ENCODE measurements around the gene ARHGEF1. TPM values are rescaled to one million over a fixed set of nuclear protein-coding genes. Genes with fewer than 3 reads are reported as not detected.
A peak's percentile ranks its signal among the peaks of the same experiment; 100 is the strongest.

The ARHGEF1 gene
- total and polyA plus RNA-seq, 4 experiments from 2014 or later, result 140 to 992 (median 640) TPM

DNA sequence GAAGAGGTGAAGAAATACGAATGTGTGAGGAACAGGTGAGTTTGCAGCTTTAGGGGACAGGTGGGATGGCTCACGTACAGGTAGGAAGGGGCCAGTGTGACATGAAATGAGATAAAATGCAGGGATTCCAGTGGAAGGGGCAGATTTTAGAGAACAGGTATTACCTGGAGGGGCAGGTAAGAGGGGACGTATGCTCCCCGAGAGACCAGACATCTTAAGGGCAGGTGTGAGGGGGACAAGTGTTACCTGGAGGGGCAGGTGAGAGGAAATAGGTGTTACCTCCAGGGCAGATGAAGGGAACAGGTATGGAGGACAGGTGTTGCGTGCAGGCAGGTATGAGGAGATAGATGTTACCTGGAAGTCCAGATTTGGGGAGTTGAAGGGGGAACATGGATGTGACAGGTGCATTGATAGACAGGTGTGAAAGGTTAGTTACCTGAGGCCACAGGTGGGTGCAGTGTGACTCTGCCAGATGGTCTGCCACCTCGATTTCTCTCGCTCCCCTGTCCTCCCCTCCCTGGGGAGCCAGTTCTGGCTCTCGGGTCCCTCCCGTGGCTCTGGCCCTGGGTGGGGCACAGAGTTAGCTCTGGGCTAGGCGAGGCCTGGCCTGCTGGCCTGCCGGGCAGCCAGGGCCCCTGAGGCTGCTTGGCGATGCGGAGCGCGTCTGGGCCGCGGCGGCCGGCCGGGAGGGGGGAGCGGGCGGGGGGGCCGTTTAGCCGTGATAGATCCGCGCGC is 43.2 kb downstream of the ARHGEF1 start:
- intact Hi-C loops (cut with micrococcal nuclease), result no loop called here
- CTCF ChIA-PET (ENCODE audit: partially characterized antibody), result no interaction called here

DNA sequence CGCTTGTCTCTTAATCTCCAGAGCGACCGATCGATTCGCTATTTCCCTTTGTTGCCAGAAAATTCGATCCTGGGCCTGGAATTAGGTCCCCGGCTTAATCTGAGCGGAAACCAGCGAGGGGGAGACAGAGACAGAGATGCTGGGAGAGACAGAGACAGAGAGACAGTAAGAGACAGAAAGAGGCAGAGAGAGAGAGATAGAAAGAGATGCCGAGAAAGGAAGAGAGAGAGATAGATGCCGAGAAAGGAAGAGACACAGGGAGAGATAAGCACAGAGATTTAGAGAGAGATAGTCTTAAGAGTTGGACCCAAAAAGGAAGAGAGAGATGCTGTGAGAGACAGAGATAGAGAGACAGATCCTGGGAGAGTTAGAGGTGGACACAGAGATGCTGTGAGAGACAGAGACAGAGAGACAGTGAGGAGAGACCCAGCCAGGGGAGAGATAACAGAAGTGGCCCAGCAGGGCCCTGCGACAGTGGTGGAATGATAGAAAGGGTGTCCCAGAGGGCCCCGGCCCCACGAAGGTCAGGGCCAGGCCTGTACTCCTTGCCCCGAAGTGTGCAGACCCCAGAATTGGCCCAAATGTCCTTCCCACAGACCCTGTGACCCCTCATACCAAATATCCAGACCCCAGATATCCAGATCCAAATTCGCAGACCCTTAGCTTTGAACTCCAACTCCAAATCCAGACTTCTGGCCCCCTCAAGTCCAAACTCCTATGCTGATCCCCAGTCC is 43.9 kb downstream of the ARHGEF1 start:
- Histone ChIP-seq H3K36me3 (ENCODE audit: insufficient read depth, low read length) (no peaks in the 10 kb centered on the region), H3K4me1 (ENCODE audit: insufficient read depth, low read length) (peaks cover 27% of the 10 kb centered on the region), H3K9me3 (ENCODE audit: control insufficient read depth in 1 of 2, low read length in 2 of 2) (no peaks in the 10 kb centered on the region), H3K27me3 (ENCODE audit: insufficient read depth, low read length) (no peaks in the 10 kb centered on the region), H3K27ac (ENCODE audit: low read depth, low read length) (no peak overlapping the region), H3K4me3 (ENCODE audit: low read length in 2 of 2) (no peak overlapping the region)
- CTCF ChIA-PET (ENCODE audit: partially characterized antibody), result interaction anchor here (0.7 to 1.9 kb wide), 3 partner anchors 10 to 67 kb away, joined by 4 to 7 read pairs (median 6); partner anchors contain the start of gene RPS19
- Mint-ChIP-seq H3K27me3 (peaks cover 0 to 2% of the 10 kb centered on the region in 2 donors), H3K4me1 (peaks cover 22 to 35% (median 27%) of the 10 kb centered on the region in 4 donors), H3K36me3 (peaks cover 0 to 4% of the 10 kb centered on the region in 2 donors), H3K9me3 (no peaks in the 10 kb centered on the region), H3K4me3 (no peak overlapping the region), H3K27ac (no peak overlapping the region)
- intact Hi-C loops (cut with micrococcal nuclease), result no loop called here
- POLR2A ChIA-PET (ENCODE audit: partially characterized antibody), result interaction anchor here (0.6 to 10.2 kb wide), 9 partner anchors 16 to 66 kb away, joined by 3 to 156 read pairs (median 7); partner anchors contain the start of genes ARHGEF1 and RPS19
- DNase-seq, result no peak

More for the DNA sequence above, 43.2 kb downstream of the ARHGEF1 start:
- H3K27ac ChIP-seq (ENCODE audit: low read depth, low read length), result no peak overlapping the region
- no peaks in the 10 kb centered on the region for H3K36me3 ChIP-seq (ENCODE audit: insufficient read depth, low read length)
- POLR2A ChIA-PET (ENCODE audit: partially characterized antibody), result interaction anchor here (1.1 to 10.2 kb wide), 4 partner anchors 14 to 53 kb away, joined by 4 to 156 read pairs (median 8); partner anchors contain the start of gene ARHGEF1
- Mint-ChIP-seq H3K27ac (no peak overlapping the region), H3K9me3 (no peaks in the 10 kb centered on the region), H3K36me3 (peaks cover 0 to 4% of the 10 kb centered on the region in 2 donors), H3K27me3 (peaks cover 0 to 2% of the 10 kb centered on the region in 2 donors), H3K4me3 (no peak overlapping the region), H3K4me1 (peaks cover 22 to 32% (median 28%) of the 10 kb centered on the region in 4 donors)
- DNase-seq, result no peak
- no peaks in the 10 kb centered on the region for H3K27me3 ChIP-seq (ENCODE audit: insufficient read depth, low read length)
- peaks cover 27% of the 10 kb centered on the region for H3K4me1 ChIP-seq (ENCODE audit: insufficient read depth, low read length)
- H3K4me3 ChIP-seq (ENCODE audit: low read length in 2 of 2), result no peak overlapping the region
- no peaks in the 10 kb centered on the region for H3K9me3 ChIP-seq (ENCODE audit: control insufficient read depth in 1 of 2, low read length in 2 of 2)

DNA sequence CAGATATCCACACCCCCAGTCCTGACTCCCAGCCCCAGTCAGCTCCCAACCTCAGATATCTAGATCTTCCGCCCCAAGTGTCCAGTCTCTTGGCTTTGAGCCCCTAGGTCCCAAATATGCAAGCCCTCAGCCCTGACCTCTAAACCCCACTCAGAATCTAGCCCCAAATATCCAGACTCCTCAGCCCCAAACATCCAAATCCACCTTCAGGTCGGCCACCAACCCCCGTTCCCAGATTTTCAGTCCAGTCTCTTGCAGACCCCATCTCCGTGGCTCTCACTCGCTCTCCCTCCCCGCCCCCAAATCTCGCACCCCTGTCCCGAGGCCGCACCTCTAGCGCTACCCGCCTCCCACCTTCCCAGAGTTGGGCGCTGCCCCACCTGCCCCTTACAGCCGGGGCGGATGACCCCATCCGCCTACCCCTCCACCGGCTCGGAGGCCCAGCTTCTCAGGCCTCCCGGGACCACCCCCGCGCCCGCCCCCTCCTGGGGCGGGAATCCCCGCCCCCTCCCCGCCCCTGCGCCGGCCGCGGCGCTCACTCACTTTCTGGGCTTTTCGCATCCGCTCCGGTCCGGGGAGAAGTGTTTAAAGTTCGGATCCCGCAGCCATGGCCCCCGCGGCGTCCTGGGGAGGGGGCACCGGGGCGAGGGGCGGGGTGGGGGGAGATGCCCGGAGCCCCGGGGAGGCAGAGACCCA is 44.7 kb downstream of the ARHGEF1 start:
- H3K27me3 Mint-ChIP-seq, result peaks cover 0 to 2% of the 10 kb centered on the region in 2 donors
- Histone ChIP-seq H3K36me3 (ENCODE audit: insufficient read depth, low read length) (no peaks in the 10 kb centered on the region), H3K4me1 (ENCODE audit: insufficient read depth, low read length) (peaks cover 27% of the 10 kb centered on the region), H3K9me3 (ENCODE audit: control insufficient read depth in 1 of 2, low read length in 2 of 2) (no peaks in the 10 kb centered on the region), H3K27me3 (ENCODE audit: insufficient read depth, low read length) (no peaks in the 10 kb centered on the region), H3K4me3 (ENCODE audit: low read length in 2 of 2) (peak overlapping the region; percentile 57 to 74), H3K27ac (ENCODE audit: low read depth, low read length) (peak overlapping the region; percentile 33)
- H3K4me3 Mint-ChIP-seq, result peak overlapping the region in 7 of 8 donors; percentile 84 to 96 (median 86)
- DNase-seq, result peak in 1 of 5 donors; percentile 29
- H3K36me3 Mint-ChIP-seq, result peaks cover 0 to 4% of the 10 kb centered on the region in 2 donors
- peaks cover 20 to 31% (median 26%) of the 10 kb centered on the region in 4 donors for H3K4me1 Mint-ChIP-seq
- CTCF ChIA-PET (ENCODE audit: partially characterized antibody), result interaction anchor here (0.7 to 1.9 kb wide), 4 partner anchors 9 to 67 kb away, joined by 3 to 7 read pairs (median 5); partner anchors contain the start of gene RPS19
- no peaks in the 10 kb centered on the region for H3K9me3 Mint-ChIP-seq
- intact Hi-C loops (cut with micrococcal nuclease), result loop anchor here (1.0 to 2.0 kb wide), 3 partner anchors 13 to 52 kb away; no protein-coding TSS in a partner anchor
- peak overlapping the region in 4 of 7 donors; percentile 44 to 74 (median 52) for H3K27ac Mint-ChIP-seq
- POLR2A ChIA-PET (ENCODE audit: partially characterized antibody), result interaction anchor here (0.6 to 10.2 kb wide), 16 partner anchors 15 to 379 kb away, joined by 3 to 156 read pairs (median 4); partner anchors contain the start of genes ARHGEF1, RABAC1 and RPS19

DNA sequence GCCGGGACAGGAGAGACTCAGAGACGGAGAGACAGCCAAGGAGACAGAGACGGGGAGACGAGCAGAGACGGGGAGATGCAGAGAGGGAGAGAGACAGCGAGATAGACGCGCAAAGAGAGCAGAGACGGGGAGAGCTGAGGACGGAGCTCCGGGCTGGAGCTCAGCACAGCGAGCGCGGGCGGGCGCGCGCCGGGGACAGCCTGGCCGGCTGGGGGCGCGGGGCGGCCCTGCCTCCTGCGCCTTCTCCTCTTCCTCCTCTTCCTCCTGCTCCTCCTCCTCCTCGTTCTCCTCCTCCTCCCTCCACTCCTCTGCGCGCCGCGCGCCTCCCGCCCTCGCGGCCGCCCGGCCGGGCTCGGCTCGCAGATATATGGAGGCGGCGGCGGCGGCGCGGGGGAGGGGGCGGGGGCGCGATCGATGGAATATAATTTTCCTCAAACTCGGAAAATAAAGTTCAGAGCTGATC is 45.3 kb downstream of the ARHGEF1 start, which contains the start of gene ERFL:
ERFL (minus strand) TSS at position 229 of the 463 bp plus-strand sequence. CDS start 15,530 bp downstream, outside the sequence.
- Mint-ChIP-seq H3K36me3 (peaks cover 0 to 2% of the 10 kb centered on the region in 2 donors), H3K9me3 (no peaks in the 10 kb centered on the region), H3K27me3 (no peaks in the 10 kb centered on the region), H3K4me1 (peaks cover 18 to 37% (median 23%) of the 10 kb centered on the region in 4 donors), H3K27ac (peak within 1 kb of the TSS; percentile 75 to 96 (median 89)), H3K4me3 (peak within 1 kb of the TSS; percentile 86 to 98 (median 94))
- ChIA-PET POLR2A (ENCODE audit: partially characterized antibody) (interaction anchor here (0.6 to 10.2 kb wide), 16 partner anchors 14 to 379 kb away, joined by 3 to 156 read pairs (median 4); partner anchors contain the start of genes ARHGEF1, RABAC1 and RPS19), CTCF (ENCODE audit: partially characterized antibody) (interaction anchor here (0.9 to 1.9 kb wide), 4 partner anchors 9 to 68 kb away, joined by 3 to 7 read pairs (median 4); partner anchors contain the start of gene RPS19)
- Histone ChIP-seq H3K27me3 (ENCODE audit: insufficient read depth, low read length) (no peaks in the 10 kb centered on the region), H3K36me3 (ENCODE audit: insufficient read depth, low read length) (no peaks in the 10 kb centered on the region), H3K4me3 (ENCODE audit: low read length in 2 of 2) (peak within 1 kb of the TSS; percentile 57 to 74), H3K9me3 (ENCODE audit: control insufficient read depth in 1 of 2, low read length in 2 of 2) (no peaks in the 10 kb centered on the region), H3K4me1 (ENCODE audit: insufficient read depth, low read length) (peaks cover 27% of the 10 kb centered on the region), H3K27ac (ENCODE audit: low read depth, low read length) (peak within 1 kb of the TSS; percentile 33)
- peak in 1 of 5 donors; percentile 28 for DNase-seq
- intact Hi-C loops (cut with micrococcal nuclease), result loop anchor here (1.0 to 2.0 kb wide), 3 partner anchors 13 to 53 kb away; no protein-coding TSS in a partner anchor

DNA sequence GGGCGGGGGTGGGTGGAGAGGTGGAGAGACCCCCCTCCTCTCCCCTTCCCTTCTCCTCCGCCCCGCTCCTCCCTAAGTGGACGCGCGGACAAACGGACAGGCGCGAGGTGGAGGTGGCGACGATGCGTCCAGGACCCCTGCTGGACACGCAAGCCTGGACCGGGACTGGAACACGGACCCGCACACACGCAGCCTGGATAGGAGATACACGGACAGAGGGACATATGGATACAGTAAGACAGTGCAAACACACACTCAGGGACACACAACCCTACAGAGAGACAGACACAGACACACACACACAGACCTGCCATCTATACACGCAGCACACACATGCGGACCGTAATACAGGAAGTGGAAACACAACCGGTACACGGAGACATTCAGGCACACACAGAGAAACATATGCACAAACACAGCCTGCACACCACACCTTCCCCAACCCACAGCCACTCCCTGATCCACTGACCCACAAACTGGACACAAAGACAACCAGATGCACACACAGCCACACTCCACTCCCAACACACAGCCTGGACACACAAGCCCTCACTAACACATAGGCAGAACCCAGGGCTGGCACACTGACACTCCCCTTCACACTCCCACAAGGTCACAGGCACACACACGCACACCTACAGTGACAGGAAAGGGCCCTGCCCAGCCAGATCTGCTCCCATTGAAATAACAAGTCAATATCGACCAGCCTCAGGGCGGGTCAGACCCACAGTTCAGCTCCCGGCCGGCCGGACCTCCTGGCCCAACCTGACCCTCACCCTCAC is 46.0 kb downstream of the ARHGEF1 start:
- POLR2A ChIA-PET (ENCODE audit: partially characterized antibody), result interaction anchor here (0.9 to 10.2 kb wide), 15 partner anchors 16 to 69 kb away, joined by 3 to 156 read pairs (median 7); partner anchors contain the start of genes ARHGEF1 and RPS19
- H3K27ac Mint-ChIP-seq, result peak overlapping the region; percentile 75 to 96 (median 89)
- Histone ChIP-seq H3K9me3 (ENCODE audit: control insufficient read depth in 1 of 2, low read length in 2 of 2) (no peaks in the 10 kb centered on the region), H3K27ac (ENCODE audit: low read depth, low read length) (no peak overlapping the region), H3K36me3 (ENCODE audit: insufficient read depth, low read length) (no peaks in the 10 kb centered on the region), H3K27me3 (ENCODE audit: insufficient read depth, low read length) (no peaks in the 10 kb centered on the region), H3K4me1 (ENCODE audit: insufficient read depth, low read length) (peaks cover 28% of the 10 kb centered on the region), H3K4me3 (ENCODE audit: low read length in 2 of 2) (peak overlapping the region; percentile 37 to 74)
- intact Hi-C loops (cut with micrococcal nuclease), result loop anchor here (1.0 to 2.0 kb wide), 3 partner anchors 14 to 54 kb away; no protein-coding TSS in a partner anchor
- H3K9me3 Mint-ChIP-seq, result no peaks in the 10 kb centered on the region
- H3K27me3 Mint-ChIP-seq, result no peaks in the 10 kb centered on the region
- peaks cover 20 to 44% (median 27%) of the 10 kb centered on the region in 4 donors for H3K4me1 Mint-ChIP-seq
- no peaks in the 10 kb centered on the region for H3K36me3 Mint-ChIP-seq
- H3K4me3 Mint-ChIP-seq, result peak overlapping the region; percentile 86 to 98 (median 94)
- CTCF ChIA-PET (ENCODE audit: partially characterized antibody), result interaction anchor here (0.9 to 1.9 kb wide), 6 partner anchors 8 to 69 kb away, joined by 3 to 7 read pairs (median 4); partner anchors contain the start of gene RPS19
- peak; percentile 51 to 68 (median 54) for DNase-seq
